SIG-M5 (cell line): ENCODE measurements around the gene NAP1L4.

Experiments used
- DNase-seq: peaks from one replicate; lab custom pipeline; 2025; lab: John Stamatoyannopoulos, UW

The NAP1L4 gene

DNA sequence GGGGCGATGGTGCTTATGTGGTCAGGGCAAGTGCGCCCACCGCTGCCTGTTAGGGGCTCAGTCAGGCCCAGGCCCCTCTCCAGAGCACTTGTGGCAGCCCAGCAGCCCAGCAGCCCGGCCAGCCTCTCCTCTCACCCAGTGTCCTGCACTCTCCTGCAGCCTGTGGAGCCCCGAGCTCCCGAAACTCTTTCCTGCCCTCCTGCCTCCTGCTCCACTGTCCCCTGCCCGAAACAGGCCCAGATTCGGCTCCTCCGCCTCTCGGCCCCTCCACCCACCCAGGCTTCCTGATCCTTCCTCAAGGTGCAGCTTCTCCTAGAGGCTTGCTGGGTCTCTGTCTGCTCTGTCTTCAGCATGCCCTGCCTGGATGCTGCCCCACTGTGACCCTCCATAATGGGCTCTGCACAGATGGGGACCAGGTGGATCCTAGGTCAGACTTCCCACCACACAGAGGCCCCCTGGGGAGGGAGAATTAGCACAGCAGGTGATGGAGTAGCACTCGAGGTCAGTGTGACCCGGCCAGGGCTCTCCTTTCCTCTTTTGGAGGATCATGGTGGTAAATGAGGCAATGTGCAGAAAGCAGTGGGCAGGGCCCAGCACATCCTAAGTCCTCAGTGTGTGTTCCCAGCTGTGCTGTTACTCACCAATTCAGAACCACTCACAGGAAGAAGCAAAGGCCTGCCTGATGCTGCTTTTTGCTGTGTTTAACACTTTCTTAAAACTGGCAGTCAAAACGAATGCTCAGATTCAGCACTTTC lies 18.6 kb upstream of the NAP1L4 start:
- no peak for DNase-seq

DNA sequence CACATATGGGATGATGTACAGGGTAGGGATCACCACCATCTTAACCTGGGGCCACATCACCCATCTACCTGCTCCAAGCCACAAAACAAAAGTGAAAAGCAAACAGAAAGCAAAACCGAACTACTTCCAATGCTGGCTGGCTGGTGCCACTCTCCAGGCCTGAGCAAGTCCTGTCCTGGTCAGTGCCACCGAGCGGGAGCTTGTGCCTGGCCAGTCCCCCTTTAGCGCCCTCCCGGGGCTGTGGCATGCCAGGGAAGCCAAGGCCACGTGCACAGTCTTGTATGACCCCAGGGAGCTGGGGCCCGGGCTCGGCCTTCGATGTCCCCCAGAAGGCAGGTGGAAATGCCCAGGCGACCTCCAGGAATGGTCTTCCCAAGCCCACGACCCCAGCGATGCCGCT lies 17.9 kb upstream of the NAP1L4 start:
- no peak for DNase-seq

DNA sequence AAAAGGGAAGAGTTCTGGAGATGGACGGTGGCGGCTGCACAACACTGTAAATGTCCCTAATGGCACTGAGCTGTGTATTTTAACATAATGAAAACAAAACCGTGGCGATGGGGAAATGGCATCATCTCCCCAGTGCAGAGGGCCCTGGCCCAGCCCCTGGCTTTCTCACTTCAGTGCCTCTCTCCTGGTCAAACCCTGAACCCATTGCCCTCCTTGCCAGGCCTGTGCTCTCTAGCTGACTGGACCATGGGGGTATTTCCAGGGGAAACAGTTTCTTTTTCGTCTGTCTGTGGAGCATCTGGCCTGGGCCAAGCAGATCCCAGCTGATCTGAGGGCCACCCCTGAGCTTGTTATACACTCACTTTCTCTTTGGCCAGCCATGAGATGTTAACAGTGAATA lies 17.4 kb upstream of the NAP1L4 start:
- no peak for DNase-seq

DNA sequence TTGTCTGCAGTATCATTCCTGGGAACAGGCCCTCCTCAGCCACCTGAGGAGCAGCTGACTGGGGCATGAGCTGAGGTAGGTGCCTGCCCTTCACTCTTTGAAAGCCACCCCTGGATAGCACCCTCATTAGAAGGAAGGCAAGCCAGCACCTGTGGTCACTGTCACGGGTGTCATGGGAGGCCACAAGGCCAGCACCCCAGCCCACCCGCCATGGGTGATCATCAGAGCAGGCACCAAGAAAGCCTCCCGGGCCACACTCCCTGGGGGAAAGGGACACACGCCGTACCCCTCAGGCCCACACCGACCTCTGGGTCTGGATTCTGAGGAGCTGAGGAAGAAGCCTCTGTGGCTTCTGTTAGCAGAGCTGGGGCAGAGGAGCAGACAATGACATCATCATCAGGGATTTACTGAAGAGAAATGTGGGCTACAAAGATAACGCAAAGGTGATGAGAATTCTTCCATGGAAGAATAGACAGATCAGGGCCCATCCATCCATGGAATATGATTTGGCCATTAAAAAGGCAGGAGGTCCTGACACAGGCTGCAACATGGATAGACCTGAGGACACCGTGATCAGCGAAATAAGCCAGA lies 16.7 kb upstream of the NAP1L4 start:
- no peak for DNase-seq

DNA sequence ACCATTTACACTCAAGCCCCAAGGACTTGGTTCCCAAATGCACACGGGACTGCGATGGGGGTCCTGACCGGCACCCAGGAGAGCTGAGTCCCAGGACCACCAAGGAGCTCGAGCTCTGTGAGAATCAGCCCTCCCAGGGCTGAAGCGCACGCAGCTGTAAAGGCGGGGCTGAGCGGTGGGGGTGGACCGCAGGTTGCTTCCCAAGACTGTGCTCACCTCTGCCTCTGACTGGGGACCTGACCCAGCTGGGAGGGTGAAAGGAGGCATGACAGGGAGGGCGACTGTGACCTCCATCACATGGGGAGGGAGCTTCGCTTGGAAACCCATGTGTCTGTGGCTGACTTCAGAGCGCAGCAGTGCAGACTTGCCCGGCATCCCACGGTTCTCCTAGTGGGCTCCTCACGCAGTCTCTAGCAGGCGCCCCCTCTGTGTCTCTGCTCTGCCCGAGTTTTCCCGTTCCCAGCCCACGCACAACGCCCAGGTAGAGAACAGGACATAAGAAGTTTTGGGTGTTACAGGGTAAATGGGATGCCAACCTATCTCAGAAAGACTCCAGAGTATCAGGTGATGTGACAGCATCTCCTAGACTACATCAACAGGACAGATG lies 15.4 kb upstream of the NAP1L4 start:
- DNase-seq = no peak

DNA sequence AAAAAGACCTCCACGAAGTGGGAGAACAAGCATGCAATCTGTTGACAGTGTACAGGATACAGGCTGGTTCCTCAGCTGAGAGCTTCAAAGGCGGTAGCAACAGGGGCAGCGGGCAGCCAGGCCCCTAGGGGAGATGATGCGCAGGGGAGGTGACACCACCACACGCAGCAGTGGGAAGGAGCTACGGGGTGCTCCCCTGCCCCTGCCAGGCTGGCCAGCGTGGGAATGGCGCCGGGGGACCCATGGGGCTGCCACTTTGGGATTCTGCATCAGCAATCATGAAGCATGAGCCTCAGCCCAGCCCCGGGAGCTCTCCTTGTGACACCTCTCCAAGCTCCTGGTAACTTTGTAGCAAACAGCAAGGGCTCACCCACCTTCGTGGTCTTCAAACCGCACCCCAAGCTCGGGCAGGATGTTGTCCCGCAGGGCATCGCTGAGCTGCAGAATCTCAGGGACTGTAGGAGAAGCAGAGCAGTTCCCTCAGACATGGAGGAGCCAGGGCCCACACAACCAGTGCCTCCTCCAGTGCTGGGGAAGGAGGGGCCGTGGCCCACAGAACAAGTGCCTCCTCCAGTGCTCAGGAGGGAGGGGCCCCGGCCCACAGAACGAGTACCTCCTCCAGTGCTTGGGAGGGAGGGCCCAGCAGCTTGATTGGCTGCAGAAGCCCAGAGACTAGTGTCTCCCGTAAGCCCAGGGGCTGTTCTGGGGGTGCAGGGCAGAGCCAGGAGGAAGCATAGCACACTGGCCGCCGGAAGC lies 14.6 kb upstream of the NAP1L4 start:
- DNase-seq = no peak

DNA sequence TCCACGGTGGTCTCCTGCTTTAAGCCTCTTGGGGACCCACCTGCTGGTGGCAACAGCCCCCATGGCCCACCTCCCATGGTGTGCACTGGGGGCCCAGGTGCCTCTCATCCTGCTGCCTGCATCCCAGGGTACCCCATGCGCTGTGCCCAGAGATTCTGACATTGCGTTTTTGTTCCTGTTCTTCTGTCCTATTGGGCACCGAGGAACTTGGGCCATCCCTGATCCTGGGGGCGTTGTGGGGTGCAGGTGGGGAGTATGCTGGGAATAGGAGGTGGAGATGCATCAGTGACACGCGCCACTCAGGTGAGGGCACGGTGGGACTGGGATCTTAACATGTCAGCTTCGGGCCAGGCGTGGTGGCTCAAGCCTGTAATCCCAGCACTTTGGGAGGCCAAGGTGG lies 12.4 kb upstream of the NAP1L4 start:
- no peak for DNase-seq

DNA sequence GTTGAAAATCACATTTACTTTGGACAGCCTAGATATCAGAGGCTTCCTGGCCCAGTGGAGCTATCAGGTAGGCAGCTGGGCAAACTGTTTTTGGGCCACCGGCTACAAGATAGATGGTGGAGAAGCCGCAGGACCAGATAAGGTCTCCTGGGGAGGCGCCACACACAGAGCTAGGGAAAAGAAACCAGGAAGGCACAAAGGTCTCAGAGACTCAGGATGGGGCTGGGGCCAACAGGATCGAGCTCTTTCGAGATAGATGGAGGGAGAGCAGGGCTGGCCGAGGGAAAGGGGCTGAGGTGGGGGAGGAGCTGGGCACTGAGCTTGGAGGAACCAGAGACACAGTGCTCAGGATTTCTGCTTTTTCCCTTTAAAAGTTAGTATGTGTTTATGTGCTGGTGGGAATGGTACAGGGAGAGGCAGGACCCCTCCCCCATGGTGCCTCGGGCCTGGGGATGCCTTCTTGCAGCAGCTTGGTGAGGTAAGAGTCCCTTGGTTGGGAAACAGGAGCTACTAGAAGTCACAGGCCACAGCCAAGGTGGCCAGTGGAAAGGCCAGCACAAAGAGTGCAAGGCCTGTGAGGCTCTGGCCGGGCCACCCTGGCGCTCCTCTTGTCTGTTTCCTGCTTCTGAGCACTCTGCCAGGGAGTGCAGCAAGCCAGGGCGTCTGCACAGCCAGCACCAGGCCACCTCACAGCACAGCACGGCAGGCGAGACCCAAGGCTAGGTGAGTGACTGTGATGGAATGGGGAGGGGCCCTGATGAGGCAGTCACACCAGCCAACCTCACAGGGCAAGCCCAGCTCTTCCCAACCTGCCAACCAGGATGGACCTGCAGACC lies 11.5 kb upstream of the NAP1L4 start:
- DNase-seq = no peak

DNA sequence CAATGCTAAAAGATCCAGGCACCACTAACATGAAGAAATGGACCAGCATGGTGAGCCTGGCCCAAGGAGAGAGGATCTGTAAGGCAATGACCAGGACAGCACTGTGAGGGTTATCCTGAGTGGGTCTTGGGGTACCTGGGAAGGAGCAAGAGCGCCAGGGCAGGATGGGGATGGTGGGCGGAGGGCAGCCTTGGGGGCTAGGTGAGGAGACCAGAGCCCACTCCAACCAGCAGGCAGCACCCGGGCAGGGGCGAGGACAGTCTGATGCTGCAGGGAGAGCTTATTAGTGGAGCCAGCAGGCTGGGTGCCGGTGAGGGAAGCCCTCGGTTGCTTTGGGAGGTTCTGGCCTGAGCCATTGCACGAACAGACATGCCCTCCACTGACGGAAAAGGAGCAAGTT lies 10.7 kb upstream of the NAP1L4 start:
- no peak for DNase-seq

DNA sequence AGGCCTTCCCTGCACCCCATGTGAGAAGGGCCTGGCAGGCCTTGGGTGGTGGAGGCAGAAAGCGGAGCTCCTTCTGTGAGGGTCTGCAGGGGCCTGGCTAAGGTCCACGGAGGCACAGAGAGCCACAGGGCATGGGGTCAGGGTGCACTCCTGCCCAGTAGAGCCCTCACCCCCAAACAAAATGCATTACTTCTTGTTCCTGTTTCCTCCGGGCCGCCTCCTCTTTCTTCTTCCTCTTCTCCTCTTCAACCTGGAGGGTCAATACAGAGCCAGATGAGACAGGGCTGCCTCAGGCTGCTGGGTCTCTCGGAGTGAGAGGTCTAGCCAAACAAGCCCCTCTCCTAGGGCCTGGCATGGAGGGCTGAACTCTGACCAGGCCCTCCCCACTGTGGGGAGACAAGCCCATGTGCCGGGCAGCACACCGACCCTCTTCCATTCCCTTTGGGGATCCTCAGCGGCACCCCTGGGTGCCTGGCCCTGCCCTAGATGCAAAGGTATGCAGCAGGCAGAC lies 10.3 kb upstream of the NAP1L4 start:
- no peak for DNase-seq

DNA sequence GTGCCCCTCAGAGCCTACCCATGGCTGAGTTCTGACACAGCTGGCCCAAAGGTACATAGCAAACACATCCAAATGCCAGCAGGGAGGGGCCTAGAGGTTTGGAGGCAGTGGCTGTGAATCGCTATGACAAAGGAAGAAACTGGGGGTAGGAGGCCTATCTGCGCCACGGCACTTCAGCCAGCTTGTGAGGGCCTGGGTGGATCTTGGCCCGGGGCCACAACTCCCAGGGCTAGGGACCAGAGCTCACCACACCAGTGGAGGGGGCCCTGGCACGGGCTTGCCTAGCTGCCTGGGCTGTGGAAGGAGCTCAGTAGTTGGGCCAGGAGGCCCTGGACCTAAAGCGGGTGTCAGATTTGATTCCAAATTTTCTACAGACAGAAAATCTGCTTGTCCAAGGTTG lies 9.4 kb upstream of the NAP1L4 start:
- DNase-seq = no peak

DNA sequence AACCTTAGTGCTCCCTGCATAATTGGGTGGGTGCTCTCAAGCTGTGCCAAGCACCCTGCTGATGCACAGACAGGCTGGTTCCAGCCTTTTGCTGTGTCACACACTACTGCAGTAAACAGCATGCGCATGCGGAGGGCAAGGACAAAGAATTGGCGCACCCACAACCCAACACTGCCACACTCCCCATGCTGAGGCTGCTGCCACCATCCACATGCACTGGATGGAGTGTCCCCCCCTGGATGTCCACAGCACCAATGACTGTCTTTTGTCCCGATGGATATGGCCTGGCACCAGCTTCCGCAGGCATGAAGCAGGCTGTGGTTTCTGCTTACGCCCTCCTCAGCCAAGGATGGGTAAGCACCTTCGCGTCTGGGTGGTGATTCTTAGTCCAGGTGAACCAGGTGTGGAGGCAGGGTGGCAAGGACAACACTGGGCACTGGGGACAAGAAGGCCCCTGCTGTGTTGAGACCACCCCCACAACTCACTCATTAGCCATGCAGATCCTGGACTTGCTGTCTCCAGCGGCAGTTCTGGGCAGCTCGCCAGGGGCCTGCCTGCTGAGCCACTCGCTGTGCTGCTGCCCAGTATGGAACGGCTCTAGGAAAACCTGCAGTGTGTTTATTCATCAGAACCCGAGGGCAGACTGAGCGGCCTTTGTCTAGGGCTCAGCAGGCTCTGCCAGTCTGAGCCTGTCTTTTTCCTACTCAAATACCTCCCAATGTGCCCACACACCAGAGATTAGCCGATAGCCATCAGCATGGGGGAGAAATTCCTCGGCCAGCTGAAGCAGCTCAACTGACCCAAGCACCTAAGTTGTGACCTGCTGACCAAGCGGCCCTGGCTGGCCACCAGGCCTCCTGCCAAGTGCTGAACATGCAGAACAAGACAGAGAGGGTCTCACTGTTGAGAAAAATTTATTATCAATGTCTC lies 8.2 kb upstream of the NAP1L4 start:
- DNase-seq = no peak

DNA sequence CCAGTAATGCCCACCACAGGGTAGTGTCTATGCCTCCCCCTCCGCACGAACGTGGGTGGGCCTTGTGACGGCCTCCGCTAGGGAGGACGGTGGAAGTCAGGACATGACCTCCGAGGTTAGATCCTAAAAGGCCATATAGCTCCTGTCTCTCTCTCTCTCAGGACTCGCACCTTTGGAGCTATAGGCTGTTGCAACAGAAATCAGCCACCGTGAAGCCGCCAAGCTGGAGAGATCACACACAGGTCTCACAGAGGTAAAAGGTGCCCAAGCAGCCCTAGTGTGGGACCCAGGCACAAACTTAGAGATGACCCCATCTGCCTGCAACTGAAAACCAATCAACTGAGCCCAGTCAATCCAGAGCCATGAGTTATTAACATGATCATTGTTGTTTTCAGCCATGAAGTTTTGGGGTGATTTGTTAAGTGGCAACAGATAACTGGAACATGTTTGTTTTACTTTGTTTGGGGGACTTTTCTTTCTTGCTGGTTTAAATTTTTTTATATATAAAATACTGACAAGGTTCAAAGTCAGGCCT lies 7.4 kb upstream of the NAP1L4 start:
- DNase-seq = no peak

DNA sequence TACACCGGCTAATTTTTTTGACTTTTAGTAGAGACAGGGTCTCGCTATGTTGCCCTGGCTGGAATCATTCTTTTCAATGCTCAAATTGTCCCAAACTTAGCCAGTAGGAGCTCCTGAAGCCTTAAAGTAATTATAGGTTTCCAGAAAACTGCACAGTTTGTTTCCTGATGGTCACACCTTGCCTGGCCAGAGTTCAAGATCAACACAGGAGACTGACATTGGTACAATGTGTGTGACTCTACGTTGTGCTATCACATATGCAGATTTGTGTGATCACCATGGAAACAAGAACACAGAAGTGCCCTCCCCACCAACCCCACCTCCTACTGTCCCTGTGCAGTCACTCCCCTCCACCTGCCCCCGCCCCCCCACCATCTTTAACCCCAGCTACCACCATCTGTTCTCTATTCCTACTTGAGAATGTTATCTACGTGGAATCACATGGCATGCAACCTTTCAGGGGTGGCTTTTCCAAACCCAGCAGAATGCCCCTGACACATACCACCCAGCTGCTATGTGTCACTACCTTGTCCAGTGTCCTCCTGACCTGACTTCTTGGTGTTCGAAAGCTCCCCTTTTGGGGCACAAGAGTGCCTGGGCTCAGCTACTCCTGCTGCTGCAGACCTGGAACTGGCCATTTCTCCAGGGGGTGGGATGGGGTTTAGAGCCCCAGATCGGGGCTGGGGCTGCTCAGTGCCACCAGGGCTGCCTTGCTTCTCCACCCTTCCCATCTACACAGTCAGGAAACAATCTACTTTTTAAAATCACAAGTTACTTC lies 6.1 kb upstream of the NAP1L4 start:
- DNase-seq = no peak

DNA sequence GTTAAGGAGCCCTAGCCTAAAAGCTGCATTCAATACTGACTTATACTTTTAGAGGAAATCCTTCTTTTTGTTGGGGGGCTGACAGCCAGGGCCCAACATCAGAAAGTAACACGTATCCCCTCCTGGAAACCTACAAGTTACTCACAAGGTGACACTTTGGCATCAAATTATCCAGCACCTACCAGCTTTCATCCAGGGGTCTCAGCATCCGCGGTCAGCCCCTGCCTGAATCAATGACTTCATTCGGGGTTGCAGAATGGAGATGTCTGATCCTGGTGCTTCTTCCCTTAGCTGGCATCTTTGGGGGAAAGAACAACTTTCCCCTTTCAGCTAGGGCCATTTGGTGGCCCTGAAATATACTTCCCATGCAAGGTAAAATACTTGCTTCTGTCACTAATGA lies 5.3 kb upstream of the NAP1L4 start:
- no peak for DNase-seq

DNA sequence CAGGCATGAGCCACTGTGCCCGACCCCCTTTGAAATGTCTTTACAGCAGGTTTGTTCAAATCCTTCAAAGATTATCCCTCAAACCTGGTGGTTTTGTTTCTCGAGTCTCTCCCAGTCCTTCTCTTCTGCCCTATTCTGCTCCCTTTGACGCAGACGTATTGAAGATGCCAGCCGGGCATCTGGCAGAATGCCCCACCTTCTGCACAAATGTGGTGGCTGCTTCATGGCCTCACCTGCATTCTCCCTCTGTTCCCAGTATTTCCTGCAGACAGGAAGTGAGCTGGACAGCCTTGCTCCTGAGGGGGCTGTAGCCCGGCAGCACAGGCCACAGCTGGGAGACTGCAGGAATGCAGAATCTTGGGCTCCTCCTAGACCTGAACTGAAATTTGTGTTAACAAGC lies 4.8 kb upstream of the NAP1L4 start:
- no peak for DNase-seq

DNA sequence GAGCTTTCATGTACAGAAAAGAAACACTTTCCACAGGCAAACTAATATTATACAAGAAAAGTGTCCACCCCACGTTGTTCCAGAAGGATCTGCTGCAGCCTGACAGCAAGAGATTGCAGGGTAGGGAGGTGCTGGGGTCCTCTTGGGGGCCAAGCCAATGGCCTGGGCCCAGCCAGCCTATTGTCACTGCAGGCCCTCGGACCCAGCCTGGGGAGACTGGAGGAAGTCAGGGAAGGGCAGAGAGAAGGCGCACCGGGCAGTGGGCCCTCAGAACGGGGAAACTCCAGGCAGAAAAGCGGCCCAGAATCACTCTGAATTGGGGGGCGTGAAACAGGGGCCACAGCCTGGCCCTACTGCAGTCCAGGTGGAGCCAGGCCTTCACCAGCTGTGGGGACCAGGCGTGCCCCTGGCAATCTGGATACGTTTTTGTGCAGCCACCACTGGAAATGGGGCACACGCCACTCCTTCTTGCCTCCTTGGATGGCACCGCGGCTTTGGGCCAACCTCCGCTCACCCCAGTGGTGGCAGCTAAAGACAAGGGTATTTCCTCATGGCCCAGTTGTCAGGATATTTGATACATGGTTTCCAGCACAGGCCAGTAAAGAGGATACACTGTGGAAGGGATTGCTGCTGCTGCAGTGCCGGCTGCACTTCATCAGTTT lies 3.9 kb upstream of the NAP1L4 start:
- no peak for DNase-seq

DNA sequence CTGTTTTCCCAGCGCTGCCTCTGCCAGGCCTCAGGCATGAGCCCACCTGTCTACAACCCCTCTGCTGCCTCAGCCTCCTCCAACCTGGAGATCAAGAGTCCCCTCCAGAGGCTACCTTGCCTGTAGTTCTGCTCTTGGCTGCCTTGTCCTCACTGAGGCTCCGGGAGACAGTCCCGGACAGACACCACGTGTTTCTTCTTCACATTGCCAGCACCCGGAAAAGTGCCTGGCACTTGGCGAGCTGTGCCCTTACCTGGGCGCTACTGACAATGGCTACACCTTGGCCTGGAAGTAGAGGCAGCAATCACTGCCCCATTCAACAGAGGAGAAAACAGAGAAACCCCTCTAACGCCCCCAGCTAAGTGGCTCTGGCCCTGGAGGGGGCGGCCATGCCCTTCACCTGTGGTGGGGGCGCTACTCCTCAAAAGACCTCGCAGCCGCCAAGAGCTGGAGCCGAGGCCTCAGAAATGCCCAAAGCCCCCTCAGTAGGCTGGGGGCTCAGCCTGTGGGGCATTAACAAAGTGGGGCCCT lies 3.0 kb upstream of the NAP1L4 start:
- no peak for DNase-seq

DNA sequence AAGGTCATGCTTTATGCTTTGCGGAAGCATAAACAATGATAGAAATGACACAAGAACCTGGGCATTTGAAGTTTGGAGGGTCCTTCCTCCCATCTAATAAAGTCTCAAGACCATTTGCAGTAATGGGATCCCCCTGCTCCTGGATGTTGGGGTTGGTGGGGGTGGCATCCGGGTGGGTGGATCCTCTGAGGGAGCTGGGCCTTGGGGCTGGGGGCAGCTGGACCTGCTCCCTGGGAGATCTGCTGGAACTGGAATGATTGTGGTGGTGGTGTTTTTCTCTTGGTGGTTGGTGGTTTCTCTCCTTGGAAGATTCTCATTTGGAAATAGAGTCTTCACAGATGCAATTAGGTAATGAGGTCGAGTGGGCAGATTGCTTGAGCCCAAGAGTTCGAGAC lies 2.2 kb upstream of the NAP1L4 start:
- no peak for DNase-seq
